Measurements from ENCODE around the gene COL5A2. TPM values are rescaled to one million over a fixed set of nuclear protein-coding genes. Genes with fewer than 3 reads are reported as not detected.

The COL5A2 gene
- total RNA-seq, 6 donors from 2014 or later = 9.0 to 42.7 (median 26.8) TPM

GRCh38 chr2:189113963-189114362 lies 65.6 kb downstream of the COL5A2 start:
- ATAC-seq (ENCODE audit: low FRiP score in 2 of 2) = no peak

GRCh38 chr2:189111063-189111715 lies 68.4 kb downstream of the COL5A2 start:
- no peaks in the 10 kb centered on the region for H3K27me3 ChIP-seq
- no peaks in the 10 kb centered on the region for H3K36me3 ChIP-seq
- no peak overlapping the region for H3K4me3 ChIP-seq
- DNase-seq = no peak
- no peak overlapping the region for H3K27ac ChIP-seq
- no peak for ATAC-seq (ENCODE audit: low FRiP score in 2 of 2)
- 80 to 94% methylated on average over 2 of the region's 2 CpGs for WGBS, 2 donors
- no peaks in the 10 kb centered on the region for H3K4me1 ChIP-seq
- H3K9me3 ChIP-seq = no peaks in the 10 kb centered on the region
- TF ChIP-seq POLR2A (IDR thresholded peaks at IDR 0.05) (no peak), POLR2AphosphoS5 (IDR thresholded peaks at IDR 0.05) (no peak), EP300 (IDR thresholded peaks at IDR 0.05) (no peak)
- TF ChIP-seq, protein P1, sequence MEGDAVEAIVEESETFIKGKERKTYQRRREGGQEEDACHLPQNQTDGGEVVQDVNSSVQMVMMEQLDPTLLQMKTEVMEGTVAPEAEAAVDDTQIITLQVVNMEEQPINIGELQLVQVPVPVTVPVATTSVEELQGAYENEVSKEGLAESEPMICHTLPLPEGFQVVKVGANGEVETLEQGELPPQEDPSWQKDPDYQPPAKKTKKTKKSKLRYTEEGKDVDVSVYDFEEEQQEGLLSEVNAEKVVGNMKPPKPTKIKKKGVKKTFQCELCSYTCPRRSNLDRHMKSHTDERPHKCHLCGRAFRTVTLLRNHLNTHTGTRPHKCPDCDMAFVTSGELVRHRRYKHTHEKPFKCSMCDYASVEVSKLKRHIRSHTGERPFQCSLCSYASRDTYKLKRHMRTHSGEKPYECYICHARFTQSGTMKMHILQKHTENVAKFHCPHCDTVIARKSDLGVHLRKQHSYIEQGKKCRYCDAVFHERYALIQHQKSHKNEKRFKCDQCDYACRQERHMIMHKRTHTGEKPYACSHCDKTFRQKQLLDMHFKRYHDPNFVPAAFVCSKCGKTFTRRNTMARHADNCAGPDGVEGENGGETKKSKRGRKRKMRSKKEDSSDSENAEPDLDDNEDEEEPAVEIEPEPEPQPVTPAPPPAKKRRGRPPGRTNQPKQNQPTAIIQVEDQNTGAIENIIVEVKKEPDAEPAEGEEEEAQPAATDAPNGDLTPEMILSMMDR (IDR thresholded peaks at IDR 0.05) = no peak

More at GRCh38 chr2:189113963-189114362, 65.6 kb downstream of the COL5A2 start:
- TF ChIP-seq POLR2A (IDR thresholded peaks at IDR 0.05) = no peak
- no peak for TF ChIP-seq EP300 (IDR thresholded peaks at IDR 0.05)
- TF ChIP-seq, protein P1 (IDR thresholded peaks at IDR 0.05) = no peak
- TF ChIP-seq POLR2AphosphoS5 (IDR thresholded peaks at IDR 0.05) = no peak
- Histone ChIP-seq H3K27ac (no peak overlapping the region), H3K4me1 (peaks cover 0 to 3% (median 0%) of the 10 kb centered on the region in 4 donors), H3K4me3 (no peak overlapping the region), H3K27me3 (no peaks in the 10 kb centered on the region), H3K36me3 (no peaks in the 10 kb centered on the region), H3K9me3 (no peaks in the 10 kb centered on the region)
- DNase-seq = no peak
- WGBS, 2 donors = 79 to 86% methylated on average over 2 of the region's 2 CpGs

DNA sequence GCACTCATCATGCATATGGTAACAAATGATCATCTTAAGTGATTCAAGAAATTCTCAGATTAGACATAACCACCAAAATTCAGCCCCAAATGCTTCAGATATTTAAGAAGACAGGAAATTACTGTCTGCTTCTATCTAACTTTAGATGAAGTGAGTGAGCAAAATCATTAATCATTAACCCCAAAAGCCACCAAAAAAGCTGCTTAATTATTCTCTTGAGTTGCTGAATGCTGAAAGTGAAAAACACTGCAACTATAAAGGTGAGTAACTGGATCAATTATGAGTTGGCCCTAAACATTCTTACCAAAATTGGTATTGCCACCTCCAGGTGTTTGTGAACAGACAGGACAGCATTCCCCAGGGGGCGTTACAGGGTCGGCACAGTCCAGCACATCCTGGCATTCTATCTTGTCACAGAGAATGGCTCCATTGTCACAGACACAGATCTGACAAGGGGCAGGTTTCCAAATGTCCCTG lies 69.6 kb downstream of the COL5A2 start:
- Histone ChIP-seq H3K9me3 (no peaks in the 10 kb centered on the region), H3K4me3 (no peak overlapping the region), H3K4me1 (no peaks in the 10 kb centered on the region), H3K27ac (no peak overlapping the region), H3K27me3 (no peaks in the 10 kb centered on the region), H3K36me3 (no peaks in the 10 kb centered on the region)
- ATAC-seq (ENCODE audit: low FRiP score in 2 of 2) (no peak), DNase-seq (no peak)
- WGBS, 2 donors = 59 to 63% methylated on average over 2 of the region's 2 CpGs
- TF ChIP-seq POLR2AphosphoS5 (IDR thresholded peaks at IDR 0.05) = no peak
- no peak for TF ChIP-seq POLR2A (IDR thresholded peaks at IDR 0.05)
- TF ChIP-seq EP300 (IDR thresholded peaks at IDR 0.05) = no peak
- TF ChIP-seq, protein P1 (IDR thresholded peaks at IDR 0.05) = no peak

DNA sequence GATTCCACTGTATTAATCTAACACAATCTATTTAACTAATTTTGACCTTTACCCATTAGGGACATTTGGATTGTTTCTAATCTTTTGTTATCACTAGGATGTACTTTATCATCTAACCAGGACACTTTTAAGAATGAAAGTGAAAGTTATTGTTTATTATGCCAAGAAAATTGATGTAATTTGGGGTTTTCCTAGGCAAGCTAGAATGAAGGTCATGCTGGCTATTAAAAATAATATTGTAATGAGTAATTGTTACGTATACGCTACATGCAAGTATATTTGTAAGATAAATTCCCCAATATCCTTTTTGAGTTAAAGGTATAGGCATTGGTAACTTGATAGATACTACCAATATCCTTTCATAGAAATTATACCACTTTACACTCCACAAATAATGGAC lies 74.6 kb downstream of the COL5A2 start:
- TF ChIP-seq EP300 (IDR thresholded peaks at IDR 0.05) (no peak), POLR2AphosphoS5 (IDR thresholded peaks at IDR 0.05) (no peak), POLR2A (IDR thresholded peaks at IDR 0.05) (no peak)
- TF ChIP-seq, protein P1 (IDR thresholded peaks at IDR 0.05) = no peak
- ATAC-seq (ENCODE audit: low FRiP score in 2 of 2) (no peak), DNase-seq (no peak)
- Histone ChIP-seq H3K27me3 (no peaks in the 10 kb centered on the region), H3K4me1 (peaks cover 0 to 3% (median 0%) of the 10 kb centered on the region in 4 donors), H3K4me3 (no peak overlapping the region), H3K27ac (no peak overlapping the region), H3K9me3 (no peaks in the 10 kb centered on the region), H3K36me3 (no peaks in the 10 kb centered on the region)
- WGBS, 2 donors = 50 to 62% methylated on average over 2 of the region's 2 CpGs

DNA sequence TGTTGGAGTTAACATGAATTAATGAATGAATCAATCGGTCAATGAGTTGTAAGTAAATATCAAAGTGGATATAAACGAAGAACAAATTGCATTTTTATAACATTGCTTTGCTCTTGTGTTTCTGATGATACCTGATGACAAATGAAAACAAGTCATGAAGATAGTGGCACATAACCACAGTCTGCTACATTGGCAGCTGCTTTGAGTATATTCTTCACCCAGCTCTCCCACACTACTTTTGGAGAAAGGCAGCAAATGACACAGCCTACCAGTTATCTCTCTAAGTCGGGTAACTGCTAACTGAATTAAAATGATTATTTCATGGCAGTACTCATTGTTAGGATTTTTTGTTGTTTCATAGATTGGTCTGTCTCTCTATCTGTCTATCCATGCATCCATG lies 76.8 kb downstream of the COL5A2 start:
- ATAC-seq (ENCODE audit: low FRiP score in 2 of 2) = no peak
- Histone ChIP-seq H3K36me3 (no peaks in the 10 kb centered on the region), H3K4me1 (peaks cover 0 to 3% (median 0%) of the 10 kb centered on the region in 4 donors), H3K27me3 (no peaks in the 10 kb centered on the region), H3K4me3 (no peak overlapping the region), H3K27ac (no peak overlapping the region), H3K9me3 (no peaks in the 10 kb centered on the region)
- DNase-seq = no peak
- WGBS, 2 donors = 88 to 90% methylated on average over 3 of the region's 3 CpGs
- TF ChIP-seq EP300 (IDR thresholded peaks at IDR 0.05) (no peak), POLR2A (IDR thresholded peaks at IDR 0.05) (no peak), POLR2AphosphoS5 (IDR thresholded peaks at IDR 0.05) (no peak)
- TF ChIP-seq, protein P1 (IDR thresholded peaks at IDR 0.05) = no peak

Measured in upper lobe of left lung (tissue), 6 donors.